ENCODE data around the gene DEGS2. TPM values are rescaled to one million over a fixed set of nuclear protein-coding genes. Genes with fewer than 3 reads are reported as not detected.
"Not testable (repeated sequence)": the region's sequence is repeated elsewhere in the genome, so short reads cannot be mapped to it uniquely, and the experiment has no call there.

The DEGS2 gene
- total and polyA plus RNA-seq, 12 donors: 0.04 to 0.20 (median 0.10) TPM; not detected in 7

DNA sequence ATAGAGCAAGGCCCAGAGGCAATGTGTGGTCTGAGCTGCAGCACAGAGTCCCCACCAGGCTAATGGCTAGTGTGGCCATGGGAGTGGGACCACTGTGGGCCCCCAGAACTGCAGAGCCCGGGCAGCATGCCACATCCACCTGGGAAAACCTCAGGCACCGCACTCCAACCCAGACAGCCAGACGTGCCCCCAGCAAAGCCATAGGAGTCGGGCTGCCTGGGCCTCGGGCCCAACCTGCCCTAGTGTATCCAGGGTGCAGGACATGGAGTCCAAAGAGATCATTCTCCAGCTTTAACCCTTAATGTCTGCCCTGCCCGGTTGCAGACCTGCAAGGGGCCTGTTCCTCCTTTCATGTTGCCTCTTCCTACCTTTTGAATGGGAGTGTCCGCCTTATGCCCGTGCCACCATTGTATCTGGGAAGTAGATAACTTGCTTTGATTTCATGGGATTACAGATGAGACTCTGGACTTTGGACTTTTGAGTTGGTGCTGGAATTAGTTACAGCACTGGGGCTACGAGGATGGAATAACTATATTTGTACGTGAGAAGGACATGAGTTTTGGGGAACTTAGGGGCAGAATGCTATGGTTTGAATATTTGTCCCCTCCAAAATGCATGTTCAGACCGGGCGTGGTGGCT lies 29.1 kb upstream of the DEGS2 start:
- Histone ChIP-seq H3K27ac (no peak overlapping the region), H3K9me3 (no peaks in the 10 kb centered on the region), H3K36me3 (no peaks in the 10 kb centered on the region), H3K4me1 (peaks cover 0 to 19% (median 13%) of the 10 kb centered on the region in 9 donors), H3K27me3 (no peaks in the 10 kb centered on the region), H3K4me3 (no peak overlapping the region)
- TF ChIP-seq CTCF (IDR thresholded peaks at IDR 0.05): no peak
- WGBS, 2 donors: 90 to 95% methylated on average over 12 of the region's 12 CpGs
- intact Hi-C loops (cut with DNase I): no loop called here
- DNase-seq (no peak), ATAC-seq (no peak)

- Histone ChIP-seq H3K27me3 (no peaks in the 10 kb centered on the region), H3K9me3 (no peaks in the 10 kb centered on the region), H3K36me3 (no peaks in the 10 kb centered on the region), H3K4me1 (peaks cover 0 to 10% (median 8%) of the 10 kb centered on the region in 9 donors), H3K27ac (no peak overlapping the region), H3K4me3 (no peak overlapping the region)
- no peak for DNase-seq
- 83 to 88% methylated on average over 12 of the region's 12 CpGs for WGBS, 2 donors
- no peak for TF ChIP-seq CTCF (IDR thresholded peaks at IDR 0.05)
- ATAC-seq: no peak
- intact Hi-C loops (cut with DNase I): no loop called here
These were observed 27.9 kb upstream of the DEGS2 start for GRCh38 chr14:100187247-100187833.

DNA sequence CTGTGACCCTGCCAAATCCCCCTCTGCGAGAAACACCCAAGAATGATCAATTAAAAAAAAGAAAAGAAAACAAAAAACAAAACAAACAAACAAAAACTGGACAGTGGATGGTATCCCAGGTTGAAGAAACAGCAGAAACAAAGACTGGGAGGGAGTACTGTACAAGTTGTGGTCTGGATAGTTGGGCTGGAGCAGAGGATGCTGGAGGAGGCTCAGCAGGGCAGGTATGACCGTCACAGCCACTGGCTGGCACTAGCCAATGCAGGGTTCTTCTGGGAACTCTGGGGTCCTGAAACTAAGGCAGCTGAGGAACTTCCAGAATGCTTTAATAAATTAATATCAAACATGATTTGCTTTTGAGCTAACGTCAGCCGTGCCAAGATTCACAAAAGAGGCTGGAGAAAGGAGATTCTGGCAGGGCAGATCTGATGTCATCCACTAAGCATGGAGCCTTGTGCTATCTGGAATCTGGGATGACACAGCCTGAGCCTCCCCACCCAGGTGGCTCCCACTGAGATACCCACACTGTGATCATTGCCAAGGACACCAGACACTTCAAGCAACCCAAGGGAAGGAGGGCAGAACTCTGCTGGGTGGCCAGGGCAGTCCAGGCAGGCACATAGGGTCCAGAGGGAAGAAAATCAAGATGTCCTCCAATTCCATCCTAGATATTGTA lies 22.6 kb upstream of the DEGS2 start:
- DNase-seq; H3K4me1 ChIP-seq; H3K36me3 ChIP-seq; H3K27me3 ChIP-seq; ATAC-seq; H3K4me3 ChIP-seq; H3K27ac ChIP-seq; intact Hi-C loops (cut with DNase I); H3K9me3 ChIP-seq: not testable (repeated sequence)
- 84 to 86% methylated on average over 3 to 4 of the region's 4 CpGs for WGBS, 2 donors

- ATAC-seq; DNase-seq; H3K9me3 ChIP-seq; H3K36me3 ChIP-seq; H3K27me3 ChIP-seq; H3K4me3 ChIP-seq; intact Hi-C loops (cut with DNase I); H3K27ac ChIP-seq; H3K4me1 ChIP-seq: not testable (repeated sequence)
- WGBS, 2 donors: 92 to 95% methylated on average over 18 to 25 of the region's 30 CpGs
These were observed 21.2 kb upstream of the DEGS2 start for GRCh38 chr14:100180671-100181070.

DNA sequence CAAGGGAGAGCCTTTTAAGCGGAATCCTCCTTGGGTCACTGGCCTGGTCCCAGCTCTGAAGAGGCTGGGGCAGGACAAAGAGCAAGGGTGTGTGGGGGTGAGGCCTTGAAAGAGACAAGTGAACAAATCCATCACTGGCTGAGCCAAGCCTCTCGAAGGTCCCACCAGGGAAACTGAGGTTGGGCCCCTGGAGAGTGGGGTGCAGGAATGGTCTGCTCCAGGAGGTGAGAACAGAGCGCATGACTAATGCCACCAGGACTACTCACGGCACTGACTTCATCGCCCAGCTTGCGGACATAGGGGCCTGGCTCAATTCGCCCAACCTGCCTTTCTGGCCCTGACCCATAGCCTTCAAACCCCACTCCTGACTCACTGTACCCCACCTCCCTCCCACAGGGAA lies 19.2 kb upstream of the DEGS2 start:
- no peak for TF ChIP-seq CTCF (IDR thresholded peaks at IDR 0.05)
- ATAC-seq (no peak), DNase-seq (no peak)
- H3K27me3 ChIP-seq: peaks cover 0 to 2% (median 0%) of the 10 kb centered on the region in 7 donors
- intact Hi-C loops (cut with DNase I): no loop called here
- WGBS, 2 donors: 96 to 98% methylated on average over 7 of the region's 7 CpGs
- no peaks in the 10 kb centered on the region for H3K36me3 ChIP-seq
- no peak overlapping the region for H3K27ac ChIP-seq
- no peak overlapping the region for H3K4me3 ChIP-seq
- no peaks in the 10 kb centered on the region for H3K9me3 ChIP-seq
- no peaks in the 10 kb centered on the region for H3K4me1 ChIP-seq
